H9 (cell line): ENCODE measurements around the gene KRCC1. TPM values are rescaled to one million over a fixed set of nuclear protein-coding genes. Genes with fewer than 3 reads are reported as not detected.

Source experiments
- DNase-seq: peaks from one replicate; pipeline ENCODE4 v3.0.0-alpha.2; 2017
- H2AFZ ChIP-seq: one replicate; pipeline ENCODE4 v1.6.1; 2013; ENCODE audit warnings: mild to moderate bottlenecking, low read length, control low read depth, moderate library complexity
- H2AK5ac ChIP-seq: 2 replicates; pipeline ENCODE4 v1.6.1; 2013; ENCODE audit warnings: low read length, control low read depth, mixed read lengths; ENCODE audit not compliant: insufficient read length
- H2BK120ac ChIP-seq: one replicate; pipeline ENCODE4 v1.6.1; 2013; ENCODE audit warnings: low read depth, mild to moderate bottlenecking, low read length, control low read depth, inconsistent platforms; ENCODE audit not compliant: poor library complexity, severe bottlenecking
- H2BK12ac ChIP-seq: 2 replicates; pipeline ENCODE4 v1.6.1; 2013; ENCODE audit warnings: low read length, control low read depth, mixed read lengths, low read depth; ENCODE audit not compliant: insufficient read length
- H2BK15ac ChIP-seq: 2 replicates; pipeline ENCODE4 v1.6.1; 2013; ENCODE audit warnings: low read depth, low read length, control low read depth
- H2BK20ac ChIP-seq: one replicate; pipeline ENCODE4 v1.6.1; 2013; ENCODE audit warnings: low read depth, mild to moderate bottlenecking, low read length, control low read depth, inconsistent platforms; ENCODE audit not compliant: poor library complexity, severe bottlenecking
- H2BK5ac ChIP-seq: 2 replicates; pipeline ENCODE4 v1.6.1; 2013; ENCODE audit warnings: low read length, control low read depth, mixed read lengths; ENCODE audit not compliant: insufficient read length
- H3K14ac ChIP-seq: 2 replicates; pipeline ENCODE4 v1.6.1; 2013; ENCODE audit warnings: low read length, control low read depth; ENCODE audit not compliant: insufficient read depth
- H3K18ac ChIP-seq: 2 replicates; pipeline ENCODE4 v1.6.1; 2013; ENCODE audit warnings: low read depth, mild to moderate bottlenecking, mixed read lengths, low read length, control low read depth; ENCODE audit not compliant: insufficient read length
- H3K23ac ChIP-seq: 2 replicates; pipeline ENCODE4 v1.6.1; 2013; ENCODE audit warnings: low read length, control low read depth, mixed read lengths, low read depth; ENCODE audit not compliant: insufficient read length
- H3K23me2 ChIP-seq: 2 replicates; pipeline ENCODE4 v1.6.1; 2013; ENCODE audit warnings: low read depth, mild to moderate bottlenecking, mixed read lengths, low read length, control low read depth; ENCODE audit not compliant: insufficient read length, poor library complexity, severe bottlenecking
- H3K27ac ChIP-seq: 2 replicates; pipeline ENCODE4 v1.5.1; 2013; ENCODE audit warnings: low read length, control low read depth, mixed read lengths, low read depth; ENCODE audit not compliant: insufficient read length
- H3K27me3 ChIP-seq: 2 replicates; pipeline ENCODE4 v1.6.1; 2013; ENCODE audit warnings: low read length, control low read depth, inconsistent platforms; ENCODE audit not compliant: insufficient read depth
- H3K4ac ChIP-seq: 2 replicates; pipeline ENCODE4 v1.6.1; 2013; ENCODE audit warnings: low read depth, mild to moderate bottlenecking, control low read depth, inconsistent platforms, low read length, moderate library complexity
- H3K4me1 ChIP-seq: 2 replicates; pipeline ENCODE4 v1.6.1; 2013; ENCODE audit warnings: low read length, control low read depth, inconsistent platforms; ENCODE audit not compliant: insufficient read depth
- H3K4me2 ChIP-seq: 2 replicates; pipeline ENCODE4 v1.6.1; 2013; ENCODE audit warnings: low read length, control low read depth, mixed read lengths; ENCODE audit not compliant: insufficient read length, insufficient read depth
- H3K56ac ChIP-seq: 2 replicates; pipeline ENCODE4 v1.6.1; 2013; ENCODE audit warnings: low read depth, mild to moderate bottlenecking, mixed read lengths, low read length, control low read depth; ENCODE audit not compliant: insufficient read length
- H3K79me1 ChIP-seq: 2 replicates; pipeline ENCODE4 v1.6.1; 2013; ENCODE audit warnings: low read depth, mild to moderate bottlenecking, moderate library complexity, low read length, control low read depth, inconsistent platforms; ENCODE audit not compliant: insufficient read depth, poor library complexity, severe bottlenecking
- H3K79me2 ChIP-seq: 2 replicates; pipeline ENCODE4 v1.6.1; 2013; ENCODE audit warnings: low read length, control low read depth, inconsistent platforms; ENCODE audit not compliant: insufficient read depth
- H3K9ac ChIP-seq: 2 replicates; pipeline ENCODE4 v1.6.1; 2013; ENCODE audit warnings: low read length, control low read depth, mixed read lengths; ENCODE audit not compliant: insufficient read length; ENCODE audit errors: extremely low read depth
- H3K9me3 ChIP-seq: one replicate; pipeline ENCODE4 v1.6.1; 2013; ENCODE audit warnings: low read depth, low read length, inconsistent platforms; ENCODE audit not compliant: control insufficient read depth
- H3T11ph ChIP-seq: one replicate; pipeline ENCODE4 v1.6.1; 2013; ENCODE audit warnings: mild to moderate bottlenecking, low read length, control low read depth, inconsistent platforms
- H4K20me1 ChIP-seq: one replicate; pipeline ENCODE4 v1.6.1; 2013; ENCODE audit not compliant: control insufficient read depth, insufficient read length, insufficient read depth
- H4K5ac ChIP-seq: 2 replicates; pipeline ENCODE4 v1.6.1; 2013; ENCODE audit warnings: low read depth, mild to moderate bottlenecking, mixed read lengths, low read length, control low read depth; ENCODE audit not compliant: insufficient read length
- H4K8ac ChIP-seq: replicated peaks from 2 replicates; pipeline ENCODE4 v1.6.1; 2013; ENCODE audit warnings: low read length, control low read depth, mixed read lengths, low read depth; ENCODE audit not compliant: insufficient read length
- H4K91ac ChIP-seq: 2 replicates; pipeline ENCODE4 v1.6.1; 2013; ENCODE audit warnings: low read depth, mild to moderate bottlenecking, moderate library complexity, mixed read lengths, low read length, control low read depth; ENCODE audit not compliant: insufficient read length
- H3K27ac Mint-ChIP-seq, 3 experiments: 2 replicates in 2 of 3; 3 replicates in 1 of 3; pipeline ENCODE4 v1.8.0; 2020 to 2021; ENCODE audit warnings: mixed read lengths in 3 of 3, mild to moderate bottlenecking in 1 of 3, moderate library complexity in 1 of 3
- H3K27me3 Mint-ChIP-seq: 2 replicates; pipeline ENCODE4 v1.8.0; 2021; ENCODE audit warnings: low read depth, mild to moderate bottlenecking, moderate library complexity, mixed read lengths
- H3K36me3 Mint-ChIP-seq, 3 experiments: 2 replicates in 2 of 3; 3 replicates in 1 of 3; pipeline ENCODE4 v1.8.0; 2020 to 2021; ENCODE audit warnings: low read depth in 3 of 3, mixed read lengths in 3 of 3; ENCODE audit not compliant: insufficient read depth in 1 of 3
- H3K4me1 Mint-ChIP-seq, 2 experiments: 2 replicates each; pipeline ENCODE4 v1.8.0; 2020; ENCODE audit warnings: mixed read lengths in 2 of 2
- H3K4me3 Mint-ChIP-seq, 2 experiments: 2 replicates in 1 of 2; 3 replicates in 1 of 2; pipeline ENCODE4 v1.8.0; 2020 to 2021; ENCODE audit warnings: mild to moderate bottlenecking in 2 of 2, mixed read lengths in 2 of 2, moderate library complexity in 1 of 2
- H3K9me3 Mint-ChIP-seq, 2 experiments: 2 replicates in 1 of 2; 3 replicates in 1 of 2; pipeline ENCODE4 v1.8.0; 2020; ENCODE audit warnings: mild to moderate bottlenecking in 2 of 2, mixed read lengths in 2 of 2, moderate library complexity in 1 of 2
- WGBS: extraction: QIAGEN DNeasy Blood & Tissue Kit; methylation state at CpG from one replicate; pipeline ENCODE4 v1.1.7; 2013; ENCODE audit warnings: missing lambda C conversion rate, low lambda C conversion rate, mixed read lengths; ENCODE audit not compliant: insufficient read length; ENCODE audit errors: extremely low coverage; 5-methylcytosine and 5-hydroxymethylcytosine counted together
- total RNA-seq: library from RNA; stranded (reverse); gene quantifications from 2 replicates; pipeline ENCODE4 v1.2.1, GENCODE V29; 2021
- TF ChIP-seq, protein P1 (sequence below): fragments of 200-600 bp; sonication (generic); conservative IDR thresholded peaks from 3 replicates; pipeline ENCODE4 v1.8.0; 2021; ENCODE audit warnings: antibody characterized with exemption, mild to moderate bottlenecking

KRCC1 gene
- total RNA-seq, 1 experiment from 2014 or later = 8.2 TPM

DNA sequence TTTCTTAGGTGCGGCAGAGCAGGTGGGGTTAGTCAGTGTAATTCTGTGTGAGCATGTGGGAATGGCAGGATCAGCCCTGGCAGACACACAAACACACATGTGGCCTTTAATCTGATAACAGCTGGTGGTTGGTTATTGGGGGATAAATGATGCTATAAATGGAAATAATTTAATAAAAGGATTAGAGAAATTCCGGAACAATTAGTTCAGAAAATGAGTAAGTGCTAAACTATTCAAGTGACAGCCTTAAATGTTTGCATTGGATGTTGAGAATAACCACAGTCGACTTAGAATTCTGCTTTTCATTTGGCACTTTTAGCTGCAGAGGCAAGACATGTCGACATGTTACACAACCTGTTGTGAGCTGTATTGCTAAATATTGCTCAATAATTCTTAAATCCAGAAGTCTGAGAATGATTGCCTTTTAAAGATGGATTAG is 19.3 kb upstream of the KRCC1 start:
- 100% methylated on average over 1 of the region's 4 CpGs for WGBS
- Histone ChIP-seq H2BK5ac (no peak overlapping the region), H2AFZ (no peak overlapping the region), H3K79me2 (no peaks in the 10 kb centered on the region), H4K20me1 (no peaks in the 10 kb centered on the region), H3K23me2 (no peaks in the 10 kb centered on the region), H3K79me1 (no peaks in the 10 kb centered on the region), H4K5ac (no peak overlapping the region), H4K8ac (no peak overlapping the region), H3K4me2 (no peak overlapping the region), H3K14ac (no peak overlapping the region), H4K91ac (no peak overlapping the region), H2BK120ac (no peak overlapping the region), H3K18ac (no peak overlapping the region), H3T11ph (no peak overlapping the region), H2BK20ac (no peak overlapping the region), H3K56ac (no peak overlapping the region), H3K27me3 (no peaks in the 10 kb centered on the region), H2BK15ac (no peak overlapping the region), H2BK12ac (no peak overlapping the region), H3K9ac (no peak overlapping the region), H3K23ac (no peak overlapping the region), H2AK5ac (no peak overlapping the region), H3K9me3 (no peaks in the 10 kb centered on the region), H3K4ac (no peak overlapping the region), H3K4me1 (no peaks in the 10 kb centered on the region), H3K27ac (no peak overlapping the region)
- no peaks in the 10 kb centered on the region for H3K36me3 Mint-ChIP-seq
- H3K27me3 Mint-ChIP-seq = no peaks in the 10 kb centered on the region; the same call in 1 of the 2 replicates
- no peak overlapping the region for H3K27ac Mint-ChIP-seq
- no peak overlapping the region for H3K4me3 Mint-ChIP-seq
- TF ChIP-seq, protein P1, sequence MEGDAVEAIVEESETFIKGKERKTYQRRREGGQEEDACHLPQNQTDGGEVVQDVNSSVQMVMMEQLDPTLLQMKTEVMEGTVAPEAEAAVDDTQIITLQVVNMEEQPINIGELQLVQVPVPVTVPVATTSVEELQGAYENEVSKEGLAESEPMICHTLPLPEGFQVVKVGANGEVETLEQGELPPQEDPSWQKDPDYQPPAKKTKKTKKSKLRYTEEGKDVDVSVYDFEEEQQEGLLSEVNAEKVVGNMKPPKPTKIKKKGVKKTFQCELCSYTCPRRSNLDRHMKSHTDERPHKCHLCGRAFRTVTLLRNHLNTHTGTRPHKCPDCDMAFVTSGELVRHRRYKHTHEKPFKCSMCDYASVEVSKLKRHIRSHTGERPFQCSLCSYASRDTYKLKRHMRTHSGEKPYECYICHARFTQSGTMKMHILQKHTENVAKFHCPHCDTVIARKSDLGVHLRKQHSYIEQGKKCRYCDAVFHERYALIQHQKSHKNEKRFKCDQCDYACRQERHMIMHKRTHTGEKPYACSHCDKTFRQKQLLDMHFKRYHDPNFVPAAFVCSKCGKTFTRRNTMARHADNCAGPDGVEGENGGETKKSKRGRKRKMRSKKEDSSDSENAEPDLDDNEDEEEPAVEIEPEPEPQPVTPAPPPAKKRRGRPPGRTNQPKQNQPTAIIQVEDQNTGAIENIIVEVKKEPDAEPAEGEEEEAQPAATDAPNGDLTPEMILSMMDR = no peak
- H3K9me3 Mint-ChIP-seq = peaks cover 6 to 9% of the 10 kb centered on the region in 2 experiments; a peak in 3 of 5 replicates
- peaks cover 6 to 8% of the 10 kb centered on the region in 2 experiments for H3K4me1 Mint-ChIP-seq
- DNase-seq = no peak
